ENCODE results near the gene KRTAP5-3. TPM values are rescaled to one million over a fixed set of nuclear protein-coding genes. Genes with fewer than 3 reads are reported as not detected.

The KRTAP5-3 gene
- total RNA-seq, 1 experiment from 2014 or later: not detected

GRCh38 chr11:1574238-1574932 is 33.9 kb downstream of the KRTAP5-3 start:
- no peaks in the 10 kb centered on the region for H3K9me2 ChIP-seq (replicated peaks; ENCODE audit: insufficient read depth, low read length)
- peaks cover 22% of the 10 kb centered on the region for H4K20me1 ChIP-seq (ENCODE audit: insufficient read depth, low read depth, low read length)
- H3K4me2 ChIP-seq (ENCODE audit: low read depth, low read length, poor library complexity, severe bottlenecking): peak overlapping the region; percentile 74
- no peaks in the 10 kb centered on the region for H3K9me3 ChIP-seq (ENCODE audit: low read length)
- no peak overlapping the region for H3K9ac ChIP-seq (ENCODE audit: low read length)
- peak; percentile 89 for DNase-seq
- H3K4me3 ChIP-seq (ENCODE audit: low read length): peak overlapping the region; percentile 54; the same call in 1 of the 2 replicates
- no peak overlapping the region for H3K27ac ChIP-seq (ENCODE audit: low read length)
- no peaks in the 10 kb centered on the region for H3K36me3 ChIP-seq (ENCODE audit: insufficient read depth, low read length)
- no peaks in the 10 kb centered on the region for H3K79me2 ChIP-seq (ENCODE audit: low read length)
- no peak overlapping the region for H2AFZ ChIP-seq (ENCODE audit: low read length)
- no peaks in the 10 kb centered on the region for H3K27me3 ChIP-seq (ENCODE audit: low read length)
- H3K4me1 ChIP-seq (ENCODE audit: low read length): peaks cover 24% of the 10 kb centered on the region

GRCh38 chr11:1573903-1574237 is 34.4 kb downstream of the KRTAP5-3 start:
- no peaks in the 10 kb centered on the region for H3K9me3 ChIP-seq (ENCODE audit: low read length)
- no peaks in the 10 kb centered on the region for H3K27me3 ChIP-seq (ENCODE audit: low read length)
- peak overlapping the region; percentile 74 for H3K4me2 ChIP-seq (ENCODE audit: low read depth, low read length, poor library complexity, severe bottlenecking)
- H3K9ac ChIP-seq (ENCODE audit: low read length): no peak overlapping the region
- DNase-seq: no peak
- H3K9me2 ChIP-seq (replicated peaks; ENCODE audit: insufficient read depth, low read length): no peaks in the 10 kb centered on the region
- peaks cover 27% of the 10 kb centered on the region for H4K20me1 ChIP-seq (ENCODE audit: insufficient read depth, low read depth, low read length)
- no peak overlapping the region for H3K27ac ChIP-seq (ENCODE audit: low read length)
- peaks cover 24% of the 10 kb centered on the region for H3K4me1 ChIP-seq (ENCODE audit: low read length)
- H3K4me3 ChIP-seq (ENCODE audit: low read length): 0 out of 2 replicates have a peak overlapping the region, but pooled peaks have one; percentile 54
- no peaks in the 10 kb centered on the region for H3K79me2 ChIP-seq (ENCODE audit: low read length)
- no peak overlapping the region for H2AFZ ChIP-seq (ENCODE audit: low read length)
- H3K36me3 ChIP-seq (ENCODE audit: insufficient read depth, low read length): no peaks in the 10 kb centered on the region

GRCh38 chr11:1573077-1573902 is 35.0 kb downstream of the KRTAP5-3 start:
- Histone ChIP-seq H2AFZ (ENCODE audit: low read length) (no peak overlapping the region), H3K79me2 (ENCODE audit: low read length) (no peaks in the 10 kb centered on the region), H3K9me3 (ENCODE audit: low read length) (no peaks in the 10 kb centered on the region), H4K20me1 (ENCODE audit: insufficient read depth, low read depth, low read length) (peaks cover 31% of the 10 kb centered on the region), H3K4me1 (ENCODE audit: low read length) (peaks cover 28% of the 10 kb centered on the region), H3K27me3 (ENCODE audit: low read length) (no peaks in the 10 kb centered on the region), H3K9ac (ENCODE audit: low read length) (no peak overlapping the region), H3K4me3 (ENCODE audit: low read length) (0 out of 2 replicates have a peak overlapping the region, but pooled peaks have one; percentile 54), H3K9me2 (replicated peaks; ENCODE audit: insufficient read depth, low read length) (no peaks in the 10 kb centered on the region), H3K4me2 (ENCODE audit: low read depth, low read length, poor library complexity, severe bottlenecking) (peak overlapping the region; percentile 74), H3K27ac (ENCODE audit: low read length) (no peak overlapping the region), H3K36me3 (ENCODE audit: insufficient read depth, low read length) (no peaks in the 10 kb centered on the region)
- DNase-seq: no peak

- Histone ChIP-seq H3K36me3 (ENCODE audit: insufficient read depth, low read length) (no peaks in the 10 kb centered on the region), H3K4me2 (ENCODE audit: low read depth, low read length, poor library complexity, severe bottlenecking) (no peak within 1 kb of the TSS), H3K4me3 (ENCODE audit: low read length) (no peak within 1 kb of the TSS), H3K79me2 (ENCODE audit: low read length) (no peaks in the 10 kb centered on the region), H4K20me1 (ENCODE audit: insufficient read depth, low read depth, low read length) (peaks cover 33% of the 10 kb centered on the region), H3K4me1 (ENCODE audit: low read length) (peaks cover 34% of the 10 kb centered on the region), H3K9ac (ENCODE audit: low read length) (no peak within 1 kb of the TSS), H3K9me3 (ENCODE audit: low read length) (no peaks in the 10 kb centered on the region), H3K27ac (ENCODE audit: low read length) (no peak within 1 kb of the TSS), H3K27me3 (ENCODE audit: low read length) (no peaks in the 10 kb centered on the region), H2AFZ (ENCODE audit: low read length) (no peak within 1 kb of the TSS), H3K9me2 (replicated peaks; ENCODE audit: insufficient read depth, low read length) (no peaks in the 10 kb centered on the region)
- peak; percentile 88 for DNase-seq
These were observed 35.8 kb downstream of the KRTAP5-3 start, which contains the start of gene DUSP8 for GRCh38 chr11:1572197-1573076. Gene DUSP8, minus strand, starts transcription at chr11:1572271. Its CDS starts 6,445 bp downstream, at chr11:1565826.

- Histone ChIP-seq H3K27ac (ENCODE audit: low read length) (no peak overlapping the region), H3K27me3 (ENCODE audit: low read length) (no peaks in the 10 kb centered on the region), H3K4me3 (ENCODE audit: low read length) (no peak overlapping the region), H3K9ac (ENCODE audit: low read length) (no peak overlapping the region), H3K4me1 (ENCODE audit: low read length) (peaks cover 34% of the 10 kb centered on the region), H2AFZ (ENCODE audit: low read length) (no peak overlapping the region), H3K36me3 (ENCODE audit: insufficient read depth, low read length) (no peaks in the 10 kb centered on the region), H3K9me2 (replicated peaks; ENCODE audit: insufficient read depth, low read length) (no peaks in the 10 kb centered on the region), H3K9me3 (ENCODE audit: low read length) (no peaks in the 10 kb centered on the region), H3K4me2 (ENCODE audit: low read depth, low read length, poor library complexity, severe bottlenecking) (no peak overlapping the region), H3K79me2 (ENCODE audit: low read length) (no peaks in the 10 kb centered on the region), H4K20me1 (ENCODE audit: insufficient read depth, low read depth, low read length) (peaks cover 39% of the 10 kb centered on the region)
- DNase-seq: no peak
These were observed 36.5 kb downstream of the KRTAP5-3 start for GRCh38 chr11:1571760-1572196.

GRCh38 chr11:1570896-1571759 is 37.1 kb downstream of the KRTAP5-3 start:
- H4K20me1 ChIP-seq (ENCODE audit: insufficient read depth, low read depth, low read length): peaks cover 43% of the 10 kb centered on the region
- H3K4me1 ChIP-seq (ENCODE audit: low read length): peaks cover 34% of the 10 kb centered on the region
- H3K36me3 ChIP-seq (ENCODE audit: insufficient read depth, low read length): no peaks in the 10 kb centered on the region
- no peaks in the 10 kb centered on the region for H3K79me2 ChIP-seq (ENCODE audit: low read length)
- H3K9me3 ChIP-seq (ENCODE audit: low read length): no peaks in the 10 kb centered on the region
- H3K4me3 ChIP-seq (ENCODE audit: low read length): no peak overlapping the region
- DNase-seq: peak; percentile 53
- no peak overlapping the region for H3K4me2 ChIP-seq (ENCODE audit: low read depth, low read length, poor library complexity, severe bottlenecking)
- no peak overlapping the region for H2AFZ ChIP-seq (ENCODE audit: low read length)
- H3K27me3 ChIP-seq (ENCODE audit: low read length): no peaks in the 10 kb centered on the region
- no peak overlapping the region for H3K27ac ChIP-seq (ENCODE audit: low read length)
- H3K9ac ChIP-seq (ENCODE audit: low read length): no peak overlapping the region
- no peaks in the 10 kb centered on the region for H3K9me2 ChIP-seq (replicated peaks; ENCODE audit: insufficient read depth, low read length)

GRCh38 chr11:1570531-1570895 is 37.8 kb downstream of the KRTAP5-3 start:
- no peaks in the 10 kb centered on the region for H3K27me3 ChIP-seq (ENCODE audit: low read length)
- H3K9me3 ChIP-seq (ENCODE audit: low read length): no peaks in the 10 kb centered on the region
- H3K4me1 ChIP-seq (ENCODE audit: low read length): peaks cover 34% of the 10 kb centered on the region
- no peak overlapping the region for H3K4me2 ChIP-seq (ENCODE audit: low read depth, low read length, poor library complexity, severe bottlenecking)
- no peaks in the 10 kb centered on the region for H3K79me2 ChIP-seq (ENCODE audit: low read length)
- H3K36me3 ChIP-seq (ENCODE audit: insufficient read depth, low read length): no peaks in the 10 kb centered on the region
- H3K9ac ChIP-seq (ENCODE audit: low read length): no peak overlapping the region
- H3K9me2 ChIP-seq (replicated peaks; ENCODE audit: insufficient read depth, low read length): no peaks in the 10 kb centered on the region
- no peak overlapping the region for H3K4me3 ChIP-seq (ENCODE audit: low read length)
- no peak for DNase-seq
- H2AFZ ChIP-seq (ENCODE audit: low read length): no peak overlapping the region
- peaks cover 43% of the 10 kb centered on the region for H4K20me1 ChIP-seq (ENCODE audit: insufficient read depth, low read depth, low read length)
- H3K27ac ChIP-seq (ENCODE audit: low read length): no peak overlapping the region
